Measurements from ENCODE around the gene CLEC1B. TPM values are rescaled to one million over a fixed set of nuclear protein-coding genes. Genes with fewer than 3 reads are reported as not detected.
"Not testable (repeated sequence)": the region's sequence is repeated elsewhere in the genome, so short reads cannot be mapped to it uniquely, and the experiment has no call there.

Gene CLEC1B
- total RNA-seq (2014; rRNA removed; shearing (Covaris generic)): not detected in 2 replicates

GRCh38 chr12:9999016-9999415, at the start of gene CLEC1B:
Gene CLEC1B (minus strand): TSS chr12:9999121. CDS start chr12:9999100, 21 bp downstream.
- no peak for DNase-seq (ENCODE audit: low read depth)

GRCh38 chr12:10048526-10048925, 49.6 kb upstream of the CLEC1B start:
- DNase-seq (ENCODE audit: low read depth): no peak

DNA sequence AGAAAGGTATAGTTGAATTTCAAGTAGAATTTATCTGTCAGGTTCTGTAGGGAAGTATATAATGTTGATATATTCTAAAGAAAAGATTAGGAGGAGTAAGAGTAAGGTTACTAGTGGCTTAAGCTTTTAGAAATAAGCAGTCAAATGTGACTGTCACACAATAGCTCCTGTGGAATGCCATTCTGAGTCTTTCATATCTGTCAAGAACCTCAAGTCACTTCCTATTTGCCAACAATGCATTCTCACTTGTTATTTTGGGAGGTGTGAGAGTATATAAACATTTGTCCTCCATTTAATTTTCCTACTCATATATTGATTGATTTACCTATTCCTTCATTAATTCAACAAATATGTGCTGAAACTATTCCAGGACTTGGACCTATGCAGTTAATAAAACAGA, 43.2 kb upstream of the CLEC1B start:
- no peak for DNase-seq (ENCODE audit: low read depth)

DNA sequence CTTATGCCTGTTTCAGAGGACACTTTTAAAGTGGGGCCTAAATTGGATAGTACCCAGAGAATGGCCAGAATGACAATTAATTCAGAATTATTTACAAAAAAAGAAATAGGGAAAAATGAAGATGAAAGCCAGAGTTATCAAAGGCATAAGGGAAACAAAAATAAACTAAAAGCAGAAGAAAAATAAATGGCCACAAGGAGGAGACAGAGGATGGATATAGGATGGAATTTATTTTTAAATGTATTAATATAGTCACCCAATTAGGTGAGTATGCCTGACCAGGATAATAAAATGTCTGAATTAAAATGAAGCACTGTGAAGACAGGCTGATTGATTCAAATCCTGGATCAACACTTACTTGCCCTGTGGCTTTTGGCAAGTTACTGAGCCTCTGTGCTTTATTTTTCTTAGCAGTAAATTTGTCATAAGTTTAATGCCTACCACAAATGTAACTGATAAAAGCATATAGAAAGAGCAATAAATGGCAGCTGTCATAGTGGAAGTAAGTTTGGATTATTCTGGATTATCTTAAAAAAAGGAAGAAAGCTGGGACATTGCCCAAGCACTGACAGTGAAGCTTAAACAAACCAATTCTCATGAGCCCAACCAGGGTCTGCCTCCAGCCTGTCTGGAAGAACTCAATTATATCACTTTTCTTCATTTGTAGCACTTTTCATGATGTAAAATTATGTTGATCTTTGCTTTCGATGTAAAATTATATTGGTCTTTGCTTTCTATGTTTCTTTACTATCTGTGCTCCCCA, 35.0 kb upstream of the CLEC1B start:
- DNase-seq (ENCODE audit: low read depth): peak; percentile 5

DNA sequence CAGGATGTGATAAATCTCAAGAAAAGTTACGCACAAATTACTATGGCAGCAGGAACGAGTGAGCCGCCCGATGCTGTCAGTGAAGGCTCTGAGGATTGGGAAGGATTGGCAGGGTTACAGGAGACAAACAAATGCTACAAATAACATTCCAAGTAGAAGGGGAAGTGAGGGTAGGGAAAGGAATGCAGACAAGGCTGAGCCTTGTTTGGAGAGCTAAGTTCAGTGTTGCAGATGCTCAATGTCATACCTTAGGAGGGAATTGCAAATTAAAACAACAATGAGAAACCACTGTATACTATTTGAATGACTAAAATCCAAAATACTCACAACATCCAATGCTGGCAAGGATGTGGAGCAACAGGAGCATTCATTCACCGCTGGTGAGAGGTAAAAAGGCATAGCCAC, 32.9 kb upstream of the CLEC1B start:
- peak; percentile 81 for DNase-seq (ENCODE audit: low read depth)

GRCh38 chr12:10031321-10031720, 32.4 kb upstream of the CLEC1B start:
- peak; percentile 69 for DNase-seq (ENCODE audit: low read depth)

- no peak for DNase-seq (ENCODE audit: low read depth)
Measured at GRCh38 chr12:10030446-10030845, 31.5 kb upstream of the CLEC1B start, which contains the start of gene CLEC9A. Gene CLEC9A (plus strand): TSS chr12:10030682. CDS start chr12:10052688, 22,006 bp downstream.

DNA sequence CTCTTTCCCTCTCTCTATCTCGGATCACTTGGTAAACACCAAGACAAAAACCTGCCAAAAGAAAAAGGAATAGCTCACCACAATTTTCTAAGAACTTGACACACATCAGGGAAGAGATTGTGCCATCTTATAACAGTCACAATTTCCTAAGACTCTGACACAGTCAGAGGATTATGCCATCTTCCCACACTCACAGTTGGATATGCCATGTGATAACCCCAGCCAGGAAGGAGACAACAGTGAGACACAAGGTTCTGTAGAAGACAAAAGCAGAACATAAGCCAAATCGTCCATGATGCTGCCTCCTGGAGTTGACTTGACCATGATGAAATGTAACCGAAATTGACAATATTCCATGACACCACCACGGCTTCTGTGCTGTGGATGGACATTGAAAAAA, 28.8 kb upstream of the CLEC1B start:
- DNase-seq (ENCODE audit: low read depth): peak; percentile 40

DNA sequence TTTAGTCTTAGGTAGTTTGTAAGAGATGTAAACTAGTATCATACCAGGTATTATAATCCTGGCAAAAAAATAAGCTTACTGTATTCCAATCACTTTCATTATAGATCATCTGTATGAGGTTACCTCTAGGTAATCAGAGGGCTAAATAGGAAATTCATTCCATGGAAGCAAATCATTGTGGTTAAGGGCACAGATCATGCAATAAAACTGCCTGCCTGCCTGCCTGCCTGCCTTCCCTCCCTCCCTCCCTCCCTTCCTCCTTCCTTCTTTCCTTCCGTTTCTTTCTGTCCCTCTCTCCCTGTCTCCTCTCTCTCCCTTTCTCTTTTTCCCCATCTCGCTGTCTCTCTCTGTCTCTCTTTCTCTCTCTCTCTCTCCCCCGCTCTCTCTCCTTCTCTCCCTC, 28.4 kb upstream of the CLEC1B start:
- peak; percentile 5 for DNase-seq (ENCODE audit: low read depth)

- not testable (repeated sequence) for DNase-seq (ENCODE audit: low read depth)
Measured at GRCh38 chr12:10026666-10027065, 27.7 kb upstream of the CLEC1B start.

- no peak for DNase-seq (ENCODE audit: low read depth)
Measured at GRCh38 chr12:10025236-10025635, 26.3 kb upstream of the CLEC1B start.

- no peak for DNase-seq (ENCODE audit: low read depth)
Measured at GRCh38 chr12:10021342-10021741, 22.4 kb upstream of the CLEC1B start.

GRCh38 chr12:10018386-10018785, 19.5 kb upstream of the CLEC1B start:
- no peak for DNase-seq (ENCODE audit: low read depth)

DNA sequence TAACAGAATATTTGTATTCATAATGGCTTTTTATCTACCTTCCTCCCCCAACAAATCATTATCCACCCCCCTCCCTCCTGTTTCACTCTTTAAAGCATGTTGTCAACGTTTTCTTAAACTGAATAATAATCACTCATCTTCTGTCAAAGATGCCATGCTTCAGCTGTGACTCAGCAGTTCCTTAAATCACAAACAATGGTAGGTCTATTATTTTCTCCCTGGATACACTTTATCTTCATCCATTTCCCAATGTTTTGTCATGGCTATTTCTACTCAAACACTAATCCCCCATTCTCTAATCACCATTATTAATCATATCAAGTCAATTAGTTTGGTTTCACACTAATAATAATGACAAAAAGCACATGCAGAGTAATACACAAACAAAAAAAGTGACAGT, 18.0 kb upstream of the CLEC1B start:
- peak; percentile 28 for DNase-seq (ENCODE audit: low read depth)

DNA sequence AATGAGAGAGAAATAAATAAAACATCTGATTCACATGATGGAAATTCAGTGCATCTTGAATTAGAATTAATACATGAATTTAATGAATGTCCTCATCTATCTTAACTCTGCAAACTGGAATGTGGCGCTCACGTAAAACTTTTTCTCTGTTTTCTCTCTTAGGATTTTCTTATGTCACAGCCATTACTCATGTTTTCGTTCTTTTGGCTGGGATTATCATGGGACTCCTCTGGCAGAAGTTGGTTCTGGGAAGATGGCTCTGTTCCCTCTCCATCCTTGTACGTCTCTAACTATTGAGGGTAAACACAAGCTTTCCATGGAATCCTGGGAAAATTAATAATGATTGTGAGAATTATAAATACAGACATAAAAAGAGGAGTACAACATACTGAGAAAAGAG, 16.5 kb upstream of the CLEC1B start:
- DNase-seq (ENCODE audit: low read depth): no peak

- DNase-seq (ENCODE audit: low read depth): peak; percentile 5
Measured at GRCh38 chr12:10012630-10013330, 13.9 kb upstream of the CLEC1B start.

GRCh38 chr12:10001171-10001776, 2.4 kb upstream of the CLEC1B start:
- DNase-seq (ENCODE audit: low read depth): no peak

GRCh38 chr12:9992296-9992695, 6.6 kb downstream of the CLEC1B start:
- no peak for DNase-seq (ENCODE audit: low read depth)

DNA sequence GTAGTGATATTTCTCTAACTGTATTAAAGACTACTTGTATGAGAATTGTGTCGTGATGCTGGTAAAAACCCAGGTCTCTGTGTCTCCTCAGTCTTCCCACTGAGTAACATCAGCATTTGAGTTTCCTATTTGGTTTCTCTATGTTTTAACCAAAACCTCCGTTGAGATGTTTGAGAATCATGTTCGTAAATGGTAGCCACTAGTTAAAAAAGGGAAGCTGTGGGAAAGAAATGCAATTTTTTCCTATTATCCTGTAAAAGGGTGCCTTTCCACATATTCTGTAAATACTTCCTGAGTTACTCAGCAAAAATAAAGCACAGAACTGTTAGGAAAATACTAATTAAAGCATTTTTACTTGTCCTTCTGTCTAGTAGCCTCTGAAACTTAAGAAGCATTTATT, 7.0 kb downstream of the CLEC1B start:
- DNase-seq (ENCODE audit: low read depth): no peak

DNA sequence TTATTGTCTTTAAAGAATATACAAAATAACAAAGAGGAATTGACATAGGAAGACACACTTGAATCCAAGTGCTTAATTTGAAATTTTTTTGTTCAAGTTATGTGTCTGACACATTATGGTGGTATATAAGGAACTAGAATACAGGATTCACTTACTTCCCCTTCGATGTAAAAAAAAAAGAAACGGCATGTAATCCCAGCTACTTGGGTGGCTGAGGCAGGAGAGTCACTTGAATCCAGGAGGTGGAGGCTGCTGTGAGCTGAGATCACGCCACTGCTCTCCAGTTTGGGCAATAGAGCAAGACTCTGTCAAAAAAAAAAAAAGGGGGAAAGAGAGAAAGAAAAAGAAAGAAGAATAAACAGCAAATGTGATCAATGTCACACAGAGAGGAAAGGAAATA, 18.8 kb downstream of the CLEC1B start:
- DNase-seq (ENCODE audit: low read depth): no peak

- DNase-seq (ENCODE audit: low read depth): no peak
Measured at GRCh38 chr12:9977916-9978315, 21.0 kb downstream of the CLEC1B start.

- DNase-seq (ENCODE audit: low read depth): not testable (repeated sequence)
Measured at GRCh38 chr12:9976626-9977025, 22.3 kb downstream of the CLEC1B start.

- no peak for DNase-seq (ENCODE audit: low read depth)
Measured at GRCh38 chr12:9975614-9976013, 23.3 kb downstream of the CLEC1B start.

Measured in RPMI7951 (cell line).